HG03039 (cell line): Measurements from ENCODE around the gene RIC8A.
"Not testable (repeated sequence)": the region's sequence is repeated elsewhere in the genome, so short reads cannot be mapped to it uniquely, and the experiment has no call there.

Experiments used
- ATAC-seq: cut with Tn5 transposase; IDR thresholded peaks from one replicate; pipeline ENCODE4 v1.9.1; 2021; ENCODE audit warnings: mild to moderate bottlenecking, moderate library complexity; ENCODE audit not compliant: unreplicated experiment

Gene RIC8A

GRCh38 chr11:217704-218103, 10.2 kb downstream of the RIC8A start:
- ATAC-seq: no peak

- ATAC-seq: no peak
Observed at GRCh38 chr11:218815-219593, 11.5 kb downstream of the RIC8A start.

- ATAC-seq: not testable (repeated sequence)
Observed at GRCh38 chr11:220641-221215, 13.2 kb downstream of the RIC8A start.

- no peak for ATAC-seq
Observed at GRCh38 chr11:221539-221938, 14.0 kb downstream of the RIC8A start.

GRCh38 chr11:221998-222789, 14.7 kb downstream of the RIC8A start:
- no peak for ATAC-seq

- no peak for ATAC-seq
Observed at GRCh38 chr11:223026-223789, 15.7 kb downstream of the RIC8A start.

- ATAC-seq: no peak
Observed at GRCh38 chr11:223884-224283, 16.4 kb downstream of the RIC8A start.

- no peak for ATAC-seq
Observed at GRCh38 chr11:224424-224823, 16.9 kb downstream of the RIC8A start.

- no peak for ATAC-seq
Observed at GRCh38 chr11:225734-226453, 18.4 kb downstream of the RIC8A start.

- ATAC-seq: no peak
Observed at GRCh38 chr11:227824-228379, 20.4 kb downstream of the RIC8A start.

- ATAC-seq: no peak
Observed at GRCh38 chr11:230431-230830, 22.9 kb downstream of the RIC8A start.

GRCh38 chr11:232783-233565, 25.5 kb downstream of the RIC8A start:
- ATAC-seq: no peak

- ATAC-seq: no peak
Observed at GRCh38 chr11:235180-235579, 27.7 kb downstream of the RIC8A start.

- ATAC-seq: no peak
Observed at GRCh38 chr11:235609-235996, 28.1 kb downstream of the RIC8A start.

- ATAC-seq: peak; percentile 59
Observed at GRCh38 chr11:235997-236773, 28.7 kb downstream of the RIC8A start, which contains the start of gene SIRT3. Gene SIRT3, minus strand, starts transcription at chr11:236342. Its CDS starts 14 bp downstream, at chr11:236328.

GRCh38 chr11:236774-237767, 29.6 kb downstream of the RIC8A start, which contains the start of gene PSMD13:
Gene PSMD13, plus strand, starts transcription at chr11:236976. Its CDS starts 74 bp downstream, at chr11:237050.
- ATAC-seq: peak; percentile 77

GRCh38 chr11:238346-238745, 30.8 kb downstream of the RIC8A start:
- not testable (repeated sequence) for ATAC-seq
